ENCODE data around the gene MPIG6B.

MPIG6B gene

DNA sequence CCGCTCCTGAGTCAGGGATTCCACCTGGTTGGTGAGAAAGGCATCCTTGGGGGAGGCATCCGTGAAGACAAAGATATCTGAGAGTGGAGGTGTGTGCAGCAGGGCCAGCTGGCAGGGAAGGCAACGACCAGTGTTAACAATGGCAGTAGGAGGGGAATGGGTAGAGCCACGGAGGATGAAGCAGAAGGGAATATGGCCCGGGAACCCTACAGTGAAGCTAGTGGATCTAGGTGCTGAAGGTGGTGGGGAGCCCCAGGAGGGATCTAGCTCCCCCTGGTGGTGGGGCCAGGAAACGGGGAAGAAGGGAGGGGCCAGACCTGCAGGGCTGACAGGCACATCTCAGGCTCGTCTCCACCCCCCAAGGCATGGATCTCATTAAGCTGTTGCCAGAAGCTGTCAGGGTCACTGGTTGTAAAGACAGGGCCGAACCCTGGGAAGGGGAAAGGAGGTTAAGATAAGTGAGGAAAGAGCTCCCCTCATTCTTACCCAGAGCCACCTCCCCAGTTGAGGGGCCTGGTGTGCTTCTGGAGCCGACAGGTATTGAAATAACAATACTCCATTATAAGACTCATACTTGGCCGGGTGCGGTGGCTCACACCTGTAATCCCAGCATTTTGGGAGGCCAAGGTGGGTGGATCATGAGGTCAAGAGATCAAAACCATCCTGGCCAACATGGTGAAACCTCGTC, 46.7 kb downstream of the MPIG6B start:
- FAIRE-seq = no peak

DNA sequence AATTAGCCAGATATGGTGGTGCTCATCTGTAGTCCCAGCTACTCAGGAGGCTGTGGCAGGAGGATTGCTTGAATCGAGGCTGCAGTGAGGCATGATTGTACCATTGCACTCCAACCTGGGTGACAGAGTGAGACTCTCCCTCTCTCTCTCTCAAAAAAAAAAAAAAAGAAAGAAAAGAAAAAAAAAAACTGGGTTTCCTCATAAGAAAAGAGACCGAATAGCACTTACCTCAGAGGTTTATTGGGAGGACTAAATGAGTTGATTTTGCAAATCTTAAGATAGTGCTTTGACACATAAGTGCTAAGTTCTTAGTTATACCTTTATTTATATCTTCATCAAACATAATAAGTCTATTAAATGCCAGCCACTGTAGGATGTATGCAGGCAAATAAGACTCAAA, 47.7 kb downstream of the MPIG6B start:
- no peak for FAIRE-seq

DNA sequence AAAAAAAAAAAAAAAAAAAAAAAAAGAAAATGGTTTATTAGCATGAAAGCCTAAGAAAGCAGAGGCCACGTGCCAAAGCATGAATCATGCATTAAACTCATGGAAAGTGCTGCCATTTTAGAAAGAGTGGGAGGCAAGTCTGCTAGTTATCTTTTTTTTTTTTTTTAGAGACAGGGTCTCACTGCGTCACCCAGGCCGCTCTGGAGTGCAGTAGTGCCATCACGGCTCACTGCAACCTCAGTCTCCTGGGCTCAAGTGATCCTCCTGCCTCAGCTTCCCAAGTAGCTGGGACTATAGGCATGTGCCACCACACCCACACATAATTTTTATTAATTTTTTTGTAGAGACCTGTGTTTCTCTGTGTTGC, 48.8 kb downstream of the MPIG6B start:
- no peak for FAIRE-seq

DNA sequence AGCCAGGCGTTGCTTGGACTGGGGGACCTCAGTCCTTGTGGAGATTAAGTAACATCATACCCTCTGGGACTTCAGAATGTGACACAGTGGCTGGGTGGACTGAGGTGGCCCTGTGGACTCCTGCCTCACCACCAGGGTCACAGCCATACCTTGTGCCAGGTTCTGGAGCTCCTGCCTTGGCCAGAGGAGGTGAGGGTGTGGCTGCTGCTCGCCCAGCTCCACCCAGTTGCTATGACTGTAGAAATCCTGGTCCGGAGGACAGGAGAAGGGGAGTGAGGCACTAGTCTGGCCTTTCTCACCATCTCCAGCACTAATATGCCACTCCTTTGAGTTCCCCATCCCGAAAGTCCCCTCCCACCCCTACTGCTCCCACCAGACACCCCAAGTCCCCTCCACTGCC, 52.0 kb downstream of the MPIG6B start:
- FAIRE-seq = no peak

DNA sequence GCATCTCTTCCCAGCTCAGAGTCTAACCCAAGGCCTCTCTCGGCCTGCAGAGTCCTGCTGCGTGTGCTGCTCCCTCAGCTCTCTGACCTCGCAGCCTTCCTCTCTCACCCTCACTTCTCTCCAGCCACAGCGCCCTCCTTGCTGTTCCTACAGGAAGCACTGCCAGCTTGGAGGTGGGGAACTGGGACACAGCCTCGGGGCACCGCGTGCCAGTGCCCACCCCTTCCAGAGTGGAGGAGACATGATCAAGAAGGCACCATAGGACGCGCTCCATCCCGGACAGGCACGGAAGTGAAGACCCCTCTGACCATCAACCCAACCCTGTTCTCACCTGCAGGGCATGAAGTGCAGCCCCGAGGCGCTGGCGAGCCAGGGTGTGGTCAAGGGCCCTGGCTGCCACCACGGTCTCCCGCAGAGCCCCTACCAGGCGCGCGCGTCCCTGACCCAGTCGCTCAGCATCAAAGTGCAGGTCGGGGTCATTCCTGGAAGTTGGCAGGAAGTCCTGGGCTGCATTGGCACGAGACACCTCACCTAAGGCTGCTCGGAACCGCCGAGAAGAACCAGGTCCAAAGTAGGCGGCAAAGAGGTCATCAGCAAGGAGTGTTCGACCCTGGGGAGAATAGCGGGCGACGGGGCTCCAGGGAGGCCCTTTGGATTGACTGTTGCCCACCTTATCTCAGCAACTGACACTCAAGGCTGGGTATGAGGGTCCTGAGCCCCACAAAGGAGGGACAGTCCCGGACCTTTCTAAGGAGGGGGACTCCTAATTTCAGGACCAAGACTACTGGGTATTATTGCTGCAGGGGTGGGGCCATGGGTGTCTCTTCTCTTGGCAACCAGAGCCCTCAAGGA, 52.7 kb downstream of the MPIG6B start:
- FAIRE-seq = no peak

All from endometrium (tissue), 2 donors.